Measurements from ENCODE around the gene PPP2R2B. TPM values are rescaled to one million over a fixed set of nuclear protein-coding genes. Genes with fewer than 3 reads are reported as not detected.

Gene PPP2R2B
- total RNA-seq, 4 donors from 2014 or later: 1.2 to 4.0 (median 2.1) TPM

- Histone ChIP-seq H3K9me3 (no peaks in the 10 kb centered on the region), H3K4me3 (no peak overlapping the region), H3K27me3 (no peaks in the 10 kb centered on the region), H3K4me1 (no peaks in the 10 kb centered on the region), H3K36me3 (no peaks in the 10 kb centered on the region), H3K27ac (replicated peaks in 1 of 4) (no peak overlapping the region)
- no peak for DNase-seq (ENCODE audit: extremely low spot score)
- intact Hi-C loops (cut with DNase I): no loop called here
- WGBS: 84% methylated on average over 1 of the region's 1 CpG
- TF ChIP-seq POLR2A (IDR thresholded peaks at IDR 0.05; ENCODE audit: low read depth) (no peak), POLR2AphosphoS5 (IDR thresholded peaks at IDR 0.05) (no peak), CTCF (IDR thresholded peaks at IDR 0.05) (no peak), EP300 (IDR thresholded peaks at IDR 0.05) (no peak)
These were observed 226.0 kb downstream of the PPP2R2B start for GRCh38 chr5:146652547-146652946.

- 59% methylated on average over 3 of the region's 3 CpGs for WGBS
- H3K36me3 ChIP-seq: no peaks in the 10 kb centered on the region
- TF ChIP-seq POLR2A (IDR thresholded peaks at IDR 0.05; ENCODE audit: low read depth): no peak
- TF ChIP-seq CTCF (IDR thresholded peaks at IDR 0.05): no peak
- TF ChIP-seq EP300 (IDR thresholded peaks at IDR 0.05): no peak
- TF ChIP-seq POLR2AphosphoS5 (IDR thresholded peaks at IDR 0.05): no peak
- H3K27me3 ChIP-seq: no peaks in the 10 kb centered on the region
- no peak for DNase-seq (ENCODE audit: extremely low spot score)
- intact Hi-C loops (cut with DNase I): no loop called here
- H3K4me1 ChIP-seq: no peaks in the 10 kb centered on the region
- no peak overlapping the region for H3K4me3 ChIP-seq
- H3K9me3 ChIP-seq: no peaks in the 10 kb centered on the region
- H3K27ac ChIP-seq (replicated peaks in 1 of 4): no peak overlapping the region
These were observed 230.8 kb downstream of the PPP2R2B start for GRCh38 chr5:146647656-146648199.

- no peak overlapping the region for H3K27ac ChIP-seq (replicated peaks in 1 of 4)
- TF ChIP-seq CTCF (IDR thresholded peaks at IDR 0.05) (no peak), EP300 (IDR thresholded peaks at IDR 0.05) (no peak), POLR2AphosphoS5 (IDR thresholded peaks at IDR 0.05) (no peak), POLR2A (IDR thresholded peaks at IDR 0.05; ENCODE audit: low read depth) (no peak)
- no peak for DNase-seq (ENCODE audit: extremely low spot score)
- no peak overlapping the region for H3K4me3 ChIP-seq
- no peaks in the 10 kb centered on the region for H3K27me3 ChIP-seq
- no peaks in the 10 kb centered on the region for H3K36me3 ChIP-seq
- H3K4me1 ChIP-seq: no peaks in the 10 kb centered on the region
- no peaks in the 10 kb centered on the region for H3K9me3 ChIP-seq
- 74% methylated on average over 1 of the region's 1 CpG for WGBS
- intact Hi-C loops (cut with DNase I): no loop called here
These were observed 232.1 kb downstream of the PPP2R2B start for GRCh38 chr5:146646441-146646840.

GRCh38 chr5:146645342-146645741, 233.2 kb downstream of the PPP2R2B start:
- H3K27me3 ChIP-seq: peaks cover 0 to 5% (median 0%) of the 10 kb centered on the region in 4 donors
- intact Hi-C loops (cut with DNase I): no loop called here
- no peak overlapping the region for H3K27ac ChIP-seq (replicated peaks in 1 of 4)
- no peaks in the 10 kb centered on the region for H3K9me3 ChIP-seq
- no peak for DNase-seq (ENCODE audit: extremely low spot score)
- H3K4me3 ChIP-seq: no peak overlapping the region
- H3K4me1 ChIP-seq: no peaks in the 10 kb centered on the region
- WGBS: 71% methylated on average over 1 of the region's 1 CpG
- H3K36me3 ChIP-seq: no peaks in the 10 kb centered on the region
- no peak for TF ChIP-seq POLR2AphosphoS5 (IDR thresholded peaks at IDR 0.05)
- no peak for TF ChIP-seq CTCF (IDR thresholded peaks at IDR 0.05)
- no peak for TF ChIP-seq POLR2A (IDR thresholded peaks at IDR 0.05; ENCODE audit: low read depth)
- no peak for TF ChIP-seq EP300 (IDR thresholded peaks at IDR 0.05)

DNA sequence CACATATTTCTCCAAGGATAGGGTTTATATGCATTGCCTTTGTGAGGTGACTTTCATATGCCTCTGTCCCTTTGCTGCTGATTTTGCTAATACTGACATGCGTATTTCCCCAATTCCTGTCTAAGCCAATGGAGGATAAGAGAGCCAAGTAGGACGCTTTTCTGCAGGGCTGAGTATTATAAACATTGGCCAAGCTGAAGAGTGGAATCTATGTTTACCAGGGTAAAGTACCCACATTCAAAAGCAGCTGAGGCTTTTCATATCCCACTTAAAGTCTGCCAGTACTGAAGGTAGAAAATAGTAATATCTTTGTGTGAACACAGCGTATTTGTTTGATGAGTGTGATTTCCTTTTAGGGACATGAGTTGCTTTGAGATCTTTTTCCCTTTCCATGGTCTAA, 233.7 kb downstream of the PPP2R2B start:
- no peak for TF ChIP-seq POLR2A (IDR thresholded peaks at IDR 0.05; ENCODE audit: low read depth)
- no peak for DNase-seq (ENCODE audit: extremely low spot score)
- Histone ChIP-seq H3K27me3 (peaks cover 0 to 5% (median 0%) of the 10 kb centered on the region in 4 donors), H3K36me3 (no peaks in the 10 kb centered on the region), H3K4me3 (no peak overlapping the region), H3K9me3 (no peaks in the 10 kb centered on the region), H3K27ac (replicated peaks in 1 of 4) (no peak overlapping the region), H3K4me1 (no peaks in the 10 kb centered on the region)
- intact Hi-C loops (cut with DNase I): no loop called here
- WGBS: 77% methylated on average over 3 of the region's 3 CpGs

All from esophagus muscularis mucosa (tissue), 4 donors.